HEK293 (cell line): ENCODE data around the gene MOGAT2.

Source experiments
- CTCF ChIA-PET: fragments of 350-600 bp; formaldehyde crosslinking; extraction: SDS; loops from one replicate; lab custom pipeline; 2021; ENCODE audit warnings: antibody characterized with exemption; lab: Yijun Ruan, JAX
- POLR2A ChIA-PET: fragments of 300-600 bp; formaldehyde crosslinking; extraction: SDS; loops from one replicate; lab custom pipeline; 2020; ENCODE audit warnings: antibody characterized with exemption, inconsistent platforms; lab: Yijun Ruan, JAX
- H3K27ac ChIP-seq: fragments of 200-500 bp; sonication (Bioruptor generic); 2 replicates; pipeline ENCODE4 v1.5.1; 2014; ENCODE audit warnings: low read depth, low read length, control low read depth, inconsistent platforms; ENCODE audit errors: extremely low read depth
- H3K36me3 ChIP-seq, 2 experiments: fragments of 200-500 bp in 1 of 2; sonication (Bioruptor generic) in 1 of 2; 1 replicate in 1 of 2; 2 replicates in 1 of 2; pipeline ENCODE4 v1.5.1; 2014 to 2017; ENCODE audit warnings: inconsistent platforms in 2 of 2, low read length in 2 of 2; ENCODE audit not compliant: control insufficient read depth in 2 of 2, insufficient read depth in 1 of 2
- H3K4me1 ChIP-seq: fragments of 200-500 bp; sonication (Bioruptor generic); 2 replicates; pipeline ENCODE4 v1.5.1; 2014; ENCODE audit warnings: mild to moderate bottlenecking, low read length, inconsistent platforms; ENCODE audit not compliant: control insufficient read depth, insufficient read depth
- H3K4me3 ChIP-seq: 2 replicates; pipeline ENCODE4 v1.5.1; 2011; ENCODE audit warnings: low read depth, mild to moderate bottlenecking, control low read depth, low read length, moderate library complexity
- H3K9me3 ChIP-seq: fragments of 200-500 bp; sonication (Bioruptor generic); 2 replicates; pipeline ENCODE4 v1.5.1; 2014; ENCODE audit warnings: low read depth, low read length, inconsistent platforms; ENCODE audit not compliant: control insufficient read depth, insufficient read depth
- EGR2 ChIP-seq: fragments of 450-650 bp; formaldehyde crosslinking; IDR thresholded peaks from 2 replicates; pipeline ENCODE4 v1.5.1; 2016; ENCODE audit warnings: low read depth, missing biosample characterization, missing genetic modification characterization
- GLI4 ChIP-seq: fragments of 450-650 bp; formaldehyde crosslinking; IDR thresholded peaks from 2 replicates; pipeline ENCODE4 v1.5.1; 2016; ENCODE audit warnings: missing biosample characterization, missing genetic modification characterization
- KLF16 ChIP-seq: fragments of 450-650 bp; formaldehyde crosslinking; IDR thresholded peaks from 2 replicates; pipeline ENCODE4 v1.5.1; 2017; ENCODE audit warnings: missing biosample characterization, missing genetic modification characterization
- TRIM28 ChIP-seq: IDR thresholded peaks from 2 replicates; pipeline ENCODE4 v1.6.1; 2011; ENCODE audit warnings: low read length, control low read depth, borderline replicate concordance
- ZBTB44 ChIP-seq: fragments of 450-650 bp; IDR thresholded peaks from 2 replicates; pipeline ENCODE4 v1.5.1; 2018; ENCODE audit warnings: missing biosample characterization, mild to moderate bottlenecking, missing genetic modification characterization
- ZBTB8A ChIP-seq: fragments of 450-650 bp; formaldehyde crosslinking; IDR thresholded peaks from 2 replicates; pipeline ENCODE4 v1.5.1; 2016; ENCODE audit warnings: missing biosample characterization, missing genetic modification characterization
- ZFHX2 ChIP-seq: fragments of 450-650 bp; formaldehyde crosslinking; conservative IDR thresholded peaks from 2 replicates; pipeline ENCODE4 v1.5.1; 2016; ENCODE audit warnings: missing biosample characterization, missing genetic modification characterization
- ZFP37 ChIP-seq: fragments of 450-650 bp; formaldehyde crosslinking; IDR thresholded peaks from 2 replicates; pipeline ENCODE4 v1.5.1; 2016; ENCODE audit warnings: missing biosample characterization, missing genetic modification characterization
- ZFP41 ChIP-seq: fragments of 450-650 bp; formaldehyde crosslinking; IDR thresholded peaks from 2 replicates; pipeline ENCODE4 v1.5.1; 2016; ENCODE audit warnings: missing biosample characterization, missing genetic modification characterization, borderline replicate concordance
- ZNF157 ChIP-seq: fragments of 450-650 bp; formaldehyde crosslinking; IDR thresholded peaks from 2 replicates; pipeline ENCODE4 v1.5.1; 2016; ENCODE audit warnings: missing biosample characterization, missing genetic modification characterization
- ZNF23 ChIP-seq: fragments of 450-650 bp; formaldehyde crosslinking; IDR thresholded peaks from 2 replicates; pipeline ENCODE4 v1.5.1; 2016; ENCODE audit warnings: missing biosample characterization, missing genetic modification characterization, borderline replicate concordance
- ZNF280D ChIP-seq: fragments of 450-650 bp; formaldehyde crosslinking; IDR thresholded peaks from 2 replicates; pipeline ENCODE4 v1.5.1; 2016; ENCODE audit warnings: missing biosample characterization, missing genetic modification characterization
- ZNF302 ChIP-seq: fragments of 450-650 bp; formaldehyde crosslinking; IDR thresholded peaks from 2 replicates; pipeline ENCODE4 v1.5.1; 2016; ENCODE audit warnings: missing biosample characterization, missing genetic modification characterization, low read depth
- ZNF350 ChIP-seq: fragments of 450-650 bp; formaldehyde crosslinking; IDR thresholded peaks from 2 replicates; pipeline ENCODE4 v1.5.0; 2017; ENCODE audit warnings: missing biosample characterization, mild to moderate bottlenecking, missing genetic modification characterization
- ZNF354C ChIP-seq: fragments of 450-650 bp; formaldehyde crosslinking; IDR thresholded peaks from 2 replicates; pipeline ENCODE4 v1.5.1; 2016; ENCODE audit warnings: missing biosample characterization, missing genetic modification characterization, low read depth, borderline replicate concordance
- ZNF366 ChIP-seq: fragments of 450-650 bp; formaldehyde crosslinking; conservative IDR thresholded peaks from 2 replicates; pipeline ENCODE4 v1.5.1; 2016; ENCODE audit warnings: missing biosample characterization, missing genetic modification characterization
- ZNF530 ChIP-seq: fragments of 450-650 bp; formaldehyde crosslinking; IDR thresholded peaks from 2 replicates; pipeline ENCODE4 v1.5.1; 2016; ENCODE audit warnings: low read depth, missing biosample characterization, missing genetic modification characterization
- ZNF610 ChIP-seq: fragments of 450-650 bp; formaldehyde crosslinking; IDR thresholded peaks from 2 replicates; pipeline ENCODE4 v1.5.1; 2016; ENCODE audit warnings: missing biosample characterization, missing genetic modification characterization, borderline replicate concordance
- ZNF776 ChIP-seq: fragments of 450-650 bp; formaldehyde crosslinking; IDR thresholded peaks from 2 replicates; pipeline ENCODE4 v1.5.0; 2017; ENCODE audit warnings: missing biosample characterization, missing genetic modification characterization, borderline replicate concordance
- ZNF837 ChIP-seq: fragments of 450-650 bp; formaldehyde crosslinking; IDR thresholded peaks from 2 replicates; pipeline ENCODE4 v1.5.1; 2016; ENCODE audit warnings: missing biosample characterization, missing genetic modification characterization

The MOGAT2 gene

GRCh38 chr11:75728992-75729391 is 11.4 kb downstream of the MOGAT2 start:
- no peaks in the 10 kb centered on the region for H3K9me3 ChIP-seq
- POLR2A ChIA-PET, result interaction anchor here (0.6 kb wide), 1 partner anchor 350 kb away, joined by 3 read pairs; no protein-coding TSS in a partner anchor
- CTCF ChIA-PET, result interaction anchor here (0.7 to 2.3 kb wide), 2 partner anchors 23 to 356 kb away, joined by 3 to 8 read pairs; no protein-coding TSS in a partner anchor
- no peak overlapping the region for H3K27ac ChIP-seq
- no peak overlapping the region for H3K4me3 ChIP-seq
- no peaks in the 10 kb centered on the region for H3K4me1 ChIP-seq
- TF ChIP-seq TRIM28 (no peak), KLF16 (tag by site-specific recombination) (no peak)
- H3K36me3 ChIP-seq, result no peaks in the 10 kb centered on the region

GRCh38 chr11:75731095-75731494 is 13.5 kb downstream of the MOGAT2 start:
- Histone ChIP-seq H3K9me3 (no peaks in the 10 kb centered on the region), H3K4me3 (no peak overlapping the region), H3K36me3 (no peaks in the 10 kb centered on the region), H3K4me1 (no peaks in the 10 kb centered on the region), H3K27ac (no peak overlapping the region)
- TF ChIP-seq ZNF530 (no peak), ZNF23 (no peak), ZNF837 (no peak), ZBTB44 (tag by site-specific recombination) (no peak), ZNF157 (tag by site-specific recombination) (no peak), ZNF366 (tag by site-specific recombination) (no peak), ZNF354C (tag by site-specific recombination) (no peak), ZNF280D (tag by site-specific recombination) (no peak)
- POLR2A ChIA-PET, result no interaction called here
- CTCF ChIA-PET, result no interaction called here

GRCh38 chr11:75733071-75733430 is 15.4 kb downstream of the MOGAT2 start:
- no peaks in the 10 kb centered on the region for H3K9me3 ChIP-seq
- TF ChIP-seq ZNF350, result no peak
- 0 out of 2 replicates have a peak, but pooled peaks have one; percentile 53 for TF ChIP-seq GLI4
- TF ChIP-seq ZBTB8A (tag by site-specific recombination), result no peak
- TF ChIP-seq, all 188 proteins: peak for 1
- CTCF ChIA-PET, result no interaction called here
- H3K4me1 ChIP-seq, result no peaks in the 10 kb centered on the region
- POLR2A ChIA-PET, result no interaction called here
- H3K36me3 ChIP-seq, result no peaks in the 10 kb centered on the region
- H3K4me3 ChIP-seq, result no peak overlapping the region
- H3K27ac ChIP-seq, result no peak overlapping the region

GRCh38 chr11:75733431-75734107 is 15.9 kb downstream of the MOGAT2 start:
- Histone ChIP-seq H3K36me3 (no peaks in the 10 kb centered on the region), H3K9me3 (no peaks in the 10 kb centered on the region), H3K4me3 (no peak overlapping the region), H3K4me1 (no peaks in the 10 kb centered on the region), H3K27ac (no peak overlapping the region; the same call in 1 of the 2 replicates)
- TF ChIP-seq ZNF610 (tag by site-specific recombination) (no peak), ZFP37 (tag by site-specific recombination) (no peak), ZNF776 (tag by site-specific recombination) (no peak), ZNF23 (no peak), ZNF302 (tag by site-specific recombination) (no peak), EGR2 (peak; percentile 64), TRIM28 (no peak), ZFHX2 (tag by site-specific recombination) (peak; percentile 77), ZFP41 (tag by site-specific recombination) (no peak)
- POLR2A ChIA-PET, result no interaction called here
- CTCF ChIA-PET, result interaction anchor here (0.6 kb wide), 1 partner anchor 69 kb away, joined by 3 read pairs; no protein-coding TSS in a partner anchor
